Prostate gland (tissue), 2 donors: ENCODE measurements around the gene TNFAIP1.

ENCODE experiments used
- CTCF ChIP-seq, 4 experiments: fragments of 200-600 bp in 2 of 4; fragments of 450-650 bp in 2 of 4; sonication (generic) in 2 of 4; IDR thresholded peaks; 1 replicate in 3 of 4; 2 replicates in 1 of 4; pipeline ENCODE4 v1.5.1; 2016 to 2019; ENCODE audit warnings: antibody characterized with exemption in 4 of 4, mild to moderate bottlenecking in 2 of 4, moderate library complexity in 2 of 4
- POLR2A ChIP-seq: fragments of 450-650 bp; IDR thresholded peaks from one replicate; pipeline ENCODE4 v1.6.1; 2016; ENCODE audit warnings: antibody characterized with exemption, mild to moderate bottlenecking

DNA sequence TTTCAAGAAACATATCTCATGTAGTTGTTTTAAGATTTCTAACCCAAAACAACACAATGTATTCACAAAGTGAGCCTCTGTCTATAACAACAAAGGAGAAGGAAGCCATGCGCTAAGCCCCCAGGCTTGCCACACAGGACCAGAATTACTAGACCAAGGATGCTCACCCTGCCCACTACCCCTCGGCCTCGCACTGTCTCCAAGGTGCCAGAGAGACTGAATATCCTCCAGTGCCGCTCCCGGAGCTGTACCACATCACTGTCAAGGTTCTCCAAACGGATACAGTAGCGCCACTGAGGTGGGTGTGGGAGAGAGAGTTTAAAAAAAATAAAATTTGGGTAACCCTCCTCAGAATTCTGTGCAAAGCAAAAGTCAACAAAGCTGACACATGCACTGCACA, 14.7 kb downstream of the TNFAIP1 start:
- TF ChIP-seq CTCF (IDR thresholded peaks at IDR 0.05) (no peak), POLR2A (no peak)
